ENCODE data around the gene PCNT.

The PCNT gene

DNA sequence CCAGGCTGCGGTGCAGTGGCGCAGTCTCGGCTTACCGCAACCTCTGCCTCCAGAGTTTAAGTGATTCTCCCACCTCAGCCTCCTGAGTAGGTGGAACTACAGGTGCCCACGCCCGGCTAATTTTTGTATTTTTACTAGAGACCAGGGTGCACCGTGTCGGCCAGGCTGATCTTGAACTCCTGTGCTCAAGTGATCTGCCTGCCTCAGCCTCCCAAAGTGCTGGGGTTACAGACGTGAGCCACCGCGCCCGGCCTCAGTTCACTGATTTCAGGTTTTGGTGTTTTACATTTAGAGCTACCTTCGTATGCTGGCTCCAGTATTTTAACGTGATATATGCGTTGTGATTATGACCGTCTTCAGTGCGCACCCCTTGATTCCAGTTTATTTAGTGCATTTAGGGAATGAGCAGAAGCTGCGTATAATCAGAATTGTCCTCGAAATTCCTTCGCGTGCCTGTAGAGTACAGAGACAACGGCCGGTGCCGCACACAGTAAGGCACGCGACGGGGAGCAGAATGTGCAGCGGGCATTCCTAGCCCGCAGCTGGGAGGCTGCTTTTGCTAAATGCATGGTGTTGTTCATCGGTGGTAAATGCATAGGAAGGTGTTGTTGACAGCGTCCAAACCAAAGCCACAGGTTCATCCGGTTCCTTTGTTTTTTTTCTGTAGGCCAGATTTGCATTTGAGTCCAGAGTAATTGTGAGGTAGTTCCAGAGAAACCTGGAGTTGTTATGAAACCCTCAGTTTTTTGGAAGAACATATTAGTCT, 85.9 kb downstream of the PCNT start:
- DNase-seq (ENCODE audit: low spot score) = no peak

DNA sequence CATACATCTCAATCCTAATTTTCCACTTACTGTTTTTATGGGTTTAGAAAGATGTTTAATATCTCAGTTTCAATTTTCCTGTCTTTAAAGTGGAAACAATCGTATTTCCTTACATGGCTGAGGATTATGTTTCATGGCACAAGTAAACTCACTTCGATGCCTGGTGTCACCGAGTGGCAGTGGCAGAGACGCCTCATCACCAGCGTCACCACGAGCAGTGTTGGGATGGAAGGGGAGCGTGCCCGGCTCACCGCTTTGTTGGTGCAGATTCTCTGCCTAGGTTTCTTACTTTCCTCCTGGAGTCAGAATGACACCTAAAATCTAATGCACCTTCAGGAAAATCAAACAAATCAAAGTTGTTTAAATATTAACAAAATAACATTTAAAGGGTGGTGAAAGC, 86.6 kb downstream of the PCNT start:
- no peak for DNase-seq (ENCODE audit: low spot score)

- no peak for DNase-seq (ENCODE audit: low spot score)
Measured at GRCh38 chr21:46411236-46411635, 87.3 kb downstream of the PCNT start.

DNA sequence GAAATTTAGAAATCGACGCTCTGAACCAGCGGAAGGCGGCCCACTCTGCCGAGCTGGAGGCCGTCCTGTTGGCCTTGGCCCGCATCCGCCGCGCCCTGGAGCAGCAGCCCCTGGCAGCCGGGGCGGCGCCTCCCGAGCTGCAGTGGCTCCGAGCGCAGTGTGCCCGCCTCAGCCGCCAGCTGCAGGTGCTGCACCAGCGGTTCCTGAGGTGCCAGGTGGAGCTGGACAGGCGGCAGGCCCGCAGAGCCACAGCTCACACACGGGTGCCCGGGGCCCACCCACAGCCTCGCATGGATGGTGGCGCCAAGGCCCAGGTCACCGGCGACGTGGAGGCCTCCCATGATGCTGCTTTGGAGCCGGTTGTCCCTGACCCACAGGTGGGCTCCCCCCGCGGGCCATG, 87.7 kb downstream of the PCNT start:
- DNase-seq (ENCODE audit: low spot score) = no peak

- DNase-seq (ENCODE audit: low spot score) = no peak
Measured at GRCh38 chr21:46412521-46413364, 88.8 kb downstream of the PCNT start.

GRCh38 chr21:46413365-46413696, 89.4 kb downstream of the PCNT start:
- no peak for DNase-seq (ENCODE audit: low spot score)

GRCh38 chr21:46414965-46415275, 91.0 kb downstream of the PCNT start:
- DNase-seq (ENCODE audit: low spot score) = no peak

GRCh38 chr21:46416551-46416950, 92.6 kb downstream of the PCNT start:
- DNase-seq (ENCODE audit: low spot score) = no peak

GRCh38 chr21:46418265-46418946, 94.5 kb downstream of the PCNT start:
- no peak for DNase-seq (ENCODE audit: low spot score)

DNA sequence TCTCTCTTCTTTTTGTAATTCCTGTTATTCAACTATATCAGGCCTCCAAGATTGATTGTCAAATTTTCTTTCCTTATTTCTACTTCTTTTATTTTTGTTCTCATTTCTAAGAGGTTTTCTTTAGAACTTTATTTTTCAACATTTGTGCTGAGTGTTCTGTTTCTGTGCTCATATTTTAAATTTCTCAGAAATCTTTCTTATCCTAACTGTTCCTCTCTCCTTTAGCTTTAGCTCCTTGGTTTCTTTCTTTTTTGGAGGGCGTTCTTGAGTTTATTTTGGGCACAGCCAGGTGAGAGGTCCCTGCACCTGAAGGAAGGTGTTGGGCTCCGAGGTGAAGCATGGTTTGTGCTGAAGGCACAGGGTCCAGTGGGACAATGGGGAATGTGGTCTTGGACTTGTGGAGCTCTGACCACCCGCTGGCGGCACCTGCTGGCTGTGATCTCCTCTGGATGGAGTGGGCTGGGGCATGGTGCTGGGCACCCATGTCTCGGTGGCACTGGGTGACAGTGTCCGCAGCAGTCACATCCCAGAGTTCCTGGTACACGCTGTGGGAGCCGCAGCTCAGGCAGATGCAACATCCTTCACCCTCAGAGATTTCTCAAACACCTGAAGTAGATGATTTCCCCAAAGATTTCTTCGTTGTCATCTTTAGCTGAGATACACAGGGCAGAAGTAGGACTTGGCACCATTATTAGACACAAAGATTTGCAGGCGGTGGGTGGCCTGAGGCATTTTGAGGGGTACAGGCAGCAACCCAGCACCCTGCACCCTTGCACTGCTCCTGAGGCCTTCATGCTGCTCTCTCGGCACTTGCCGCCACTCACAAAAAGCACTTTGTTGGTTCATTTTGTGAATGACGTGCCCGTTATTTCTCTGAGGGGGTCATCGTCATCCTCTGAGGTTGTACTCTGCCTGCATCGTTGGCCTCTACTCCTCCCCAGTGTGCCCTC, 96.6 kb downstream of the PCNT start:
- no peak for DNase-seq (ENCODE audit: low spot score)

DNA sequence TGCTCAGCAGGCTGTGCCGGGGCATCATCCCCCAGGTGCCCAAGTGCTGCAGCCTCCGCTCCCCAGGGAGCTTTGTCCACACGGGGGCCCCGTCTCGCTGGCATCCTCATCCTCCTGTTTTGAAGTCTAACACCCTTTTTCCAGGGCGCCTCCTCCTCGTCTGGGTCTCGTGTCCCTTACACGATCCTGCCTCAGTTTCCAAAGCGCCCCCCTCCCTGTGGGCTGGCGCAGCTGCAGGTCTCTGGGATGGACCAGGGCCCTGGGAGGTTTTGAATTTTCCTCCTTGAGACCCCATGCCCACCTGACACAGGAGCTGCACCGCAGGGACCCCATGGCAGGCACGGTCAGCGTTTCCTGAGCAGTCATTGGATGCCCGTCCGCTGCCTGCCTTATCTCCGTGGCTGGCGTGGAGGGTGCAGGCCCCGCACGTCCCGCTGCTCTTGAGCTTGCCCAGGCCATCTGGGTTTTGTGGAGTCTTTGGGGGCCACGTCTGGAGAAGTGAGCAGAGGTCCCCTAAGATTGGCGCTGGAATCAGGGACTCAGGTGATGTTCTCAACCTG, 97.3 kb downstream of the PCNT start:
- no peak for DNase-seq (ENCODE audit: low spot score)

DNA sequence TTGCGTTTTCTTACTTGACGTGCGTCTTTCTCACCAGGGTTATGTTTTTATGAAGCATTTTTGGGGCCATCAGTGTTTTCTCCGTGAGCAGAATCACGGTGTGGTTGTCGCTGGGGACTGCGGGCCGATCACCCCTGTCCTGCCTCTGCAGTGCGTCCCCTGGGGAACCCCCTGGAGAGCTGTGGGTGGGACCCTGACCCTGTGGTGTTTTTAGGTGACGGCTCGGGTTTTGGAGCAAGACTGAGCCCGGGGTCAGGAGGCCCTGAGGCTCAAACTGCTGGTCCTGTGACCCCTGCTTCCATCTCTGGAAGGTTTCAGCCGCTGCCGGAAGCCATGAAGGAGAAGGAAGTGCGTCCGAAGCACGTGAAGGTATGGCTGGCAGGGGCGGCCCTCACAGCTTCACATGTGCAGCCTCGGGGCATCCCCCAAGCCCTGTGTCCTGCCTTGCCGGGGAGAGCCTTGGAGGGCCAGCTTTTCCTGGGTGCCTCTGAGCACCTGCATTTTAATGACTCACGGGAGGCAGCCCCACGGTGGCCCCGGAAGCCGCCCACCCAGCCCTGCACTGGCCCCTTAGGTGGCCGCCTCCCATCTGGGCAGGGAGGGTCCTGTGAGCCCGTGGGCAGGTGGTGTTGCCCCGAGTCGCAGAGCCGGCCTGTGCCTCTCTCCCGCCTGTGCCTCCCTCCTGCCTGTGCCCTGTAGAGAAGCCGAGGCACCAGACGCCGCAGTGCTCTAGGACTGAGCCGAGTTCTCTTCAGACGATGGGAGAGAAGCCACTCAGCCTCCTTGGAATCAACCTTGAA, 98.0 kb downstream of the PCNT start:
- no peak for DNase-seq (ENCODE audit: low spot score)

- DNase-seq (ENCODE audit: low spot score) = no peak
Measured at GRCh38 chr21:46422636-46423241, 98.8 kb downstream of the PCNT start.

GRCh38 chr21:46423546-46424038, 99.6 kb downstream of the PCNT start:
- DNase-seq (ENCODE audit: low spot score) = no peak

DNA sequence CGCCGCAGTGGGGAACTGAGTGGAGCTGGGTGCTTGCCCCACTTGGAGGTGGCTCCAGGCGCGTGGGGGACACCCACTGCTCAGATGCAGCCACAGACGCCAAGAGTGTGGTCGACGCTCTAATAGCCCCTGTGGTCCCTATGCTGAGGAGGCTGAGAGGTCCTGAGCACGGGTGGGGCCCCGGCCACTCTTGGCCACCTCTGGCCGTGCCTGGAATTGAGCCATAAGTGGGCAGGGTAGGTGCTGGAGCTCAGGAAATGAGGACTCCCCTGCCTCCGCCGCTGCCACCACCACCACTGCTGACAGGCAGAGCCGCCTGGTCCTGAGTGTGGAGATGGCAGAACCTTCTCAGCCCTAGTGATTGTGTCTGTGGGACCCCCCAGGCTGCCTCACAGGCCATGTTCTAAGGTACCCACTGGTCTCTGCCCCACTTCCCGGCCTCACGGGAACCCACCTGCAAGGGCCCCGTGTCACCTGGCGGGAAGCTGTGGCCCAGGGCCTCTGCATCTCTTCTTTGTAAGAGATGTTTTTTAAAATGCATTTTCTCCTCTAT, 100.2 kb downstream of the PCNT start:
- no peak for DNase-seq (ENCODE audit: low spot score)

DNA sequence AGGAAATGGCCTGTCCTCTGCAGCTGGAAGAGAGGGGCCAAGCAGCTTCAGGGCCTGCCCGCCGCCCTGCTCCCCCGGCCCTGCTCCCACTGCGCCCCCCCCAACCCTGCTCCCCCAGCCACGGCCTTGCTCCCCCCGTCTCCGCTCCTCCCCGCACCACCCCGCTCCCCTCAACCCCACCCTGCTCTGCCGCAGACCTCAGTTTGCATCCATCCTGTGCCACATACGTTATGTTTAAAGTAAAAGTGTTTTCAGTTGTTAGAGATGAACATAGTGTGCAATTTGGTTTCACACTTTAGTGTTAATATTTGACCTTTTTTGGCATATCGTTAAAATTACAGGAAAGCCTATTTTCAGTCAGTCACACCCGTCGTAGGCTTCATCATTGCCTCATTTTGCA, 100.7 kb downstream of the PCNT start:
- no peak for DNase-seq (ENCODE audit: low spot score)

GRCh38 chr21:46425041-46425440, 101.1 kb downstream of the PCNT start:
- no peak for DNase-seq (ENCODE audit: low spot score)

DNA sequence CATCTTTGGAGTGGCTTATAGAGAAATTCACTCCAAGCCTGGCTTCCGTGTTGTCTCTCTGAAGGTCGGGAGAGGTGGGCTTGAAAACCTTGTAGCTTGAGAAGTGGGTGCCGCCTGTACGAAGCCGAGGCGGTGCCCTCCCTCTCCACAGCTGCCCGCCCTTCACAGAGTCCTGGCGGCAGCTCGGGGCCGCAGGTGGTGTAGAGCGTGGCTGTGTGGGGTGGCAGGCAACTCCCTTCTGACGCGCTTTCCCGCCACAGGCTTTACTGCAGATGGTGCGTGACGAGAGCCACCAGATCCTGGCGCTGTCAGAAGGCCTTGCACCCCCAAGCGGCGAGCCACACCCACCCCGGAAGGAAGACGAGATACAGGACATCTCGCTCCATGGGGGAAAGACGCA, 101.6 kb downstream of the PCNT start:
- no peak for DNase-seq (ENCODE audit: low spot score)

- DNase-seq (ENCODE audit: low spot score) = no peak
Measured at GRCh38 chr21:46426313-46427046, 102.5 kb downstream of the PCNT start.
